ENCODE results near the gene DNAJC17.

- TF ChIP-seq CTCF (IDR thresholded peaks at IDR 0.05; ENCODE audit: poor library complexity, severe bottlenecking) (no peak), EZH2 (IDR thresholded peaks at IDR 0.05; ENCODE audit: borderline replicate concordance, insufficient read depth, low read length, poor library complexity, severe bottlenecking) (no peak), RAD21 (conservative IDR thresholded peaks at IDR 0.05) (no peak)
Measured at GRCh38 chr15:40743485-40743901, 63.8 kb downstream of the DNAJC17 start.

All from neural cell (in vitro differentiated cells).